HFFc6 (cell line): ENCODE results near the gene CCDC28A. TPM values are rescaled to one million over a fixed set of nuclear protein-coding genes. Genes with fewer than 3 reads are reported as not detected.

ENCODE experiments used
- DNase-seq: peaks from one replicate; pipeline ENCODE4 v3.0.0-alpha.2; 2018
- H3K27ac Mint-ChIP-seq: 2 replicates; pipeline ENCODE4 v1.8.0; 2020; ENCODE audit warnings: mild to moderate bottlenecking, mixed read lengths
- H3K27me3 Mint-ChIP-seq: 2 replicates; pipeline ENCODE4 v1.8.0; 2021; ENCODE audit warnings: mild to moderate bottlenecking, moderate library complexity, mixed read lengths; ENCODE audit not compliant: insufficient read depth
- H3K36me3 Mint-ChIP-seq: 2 replicates; pipeline ENCODE4 v1.8.0; 2021; ENCODE audit warnings: low read depth, mixed read lengths
- H3K4me1 Mint-ChIP-seq: 2 replicates; pipeline ENCODE4 v1.8.0; 2020; ENCODE audit warnings: low read depth, mixed read lengths
- H3K4me3 Mint-ChIP-seq: 2 replicates; pipeline ENCODE4 v1.8.0; 2020; ENCODE audit warnings: mild to moderate bottlenecking, moderate library complexity, mixed read lengths
- H3K9me3 Mint-ChIP-seq: 2 replicates; pipeline ENCODE4 v1.8.0; 2020; ENCODE audit warnings: mild to moderate bottlenecking, mixed read lengths
- total RNA-seq, 6 experiments: library from RNA; stranded (reverse); fragmentation: NEBNext Ultra II Directional; extraction: Animal tissue kit (Norgen Biotek cat#: 25700); gene quantifications; 2 replicates in 1 of 6; 3 replicates in 5 of 6; pipeline ENCODE4 v1.2.3, GENCODE V29; 2021
- TF ChIP-seq, protein P1 (sequence below): fragments of 200-600 bp; sonication (generic); IDR thresholded peaks from 2 replicates; pipeline ENCODE4 v1.5.0; 2021; ENCODE audit warnings: antibody characterized with exemption, mild to moderate bottlenecking

Gene CCDC28A
- total RNA-seq, 6 experiments from 2014 or later, result 7.9 to 11.4 (median 9.5) TPM

DNA sequence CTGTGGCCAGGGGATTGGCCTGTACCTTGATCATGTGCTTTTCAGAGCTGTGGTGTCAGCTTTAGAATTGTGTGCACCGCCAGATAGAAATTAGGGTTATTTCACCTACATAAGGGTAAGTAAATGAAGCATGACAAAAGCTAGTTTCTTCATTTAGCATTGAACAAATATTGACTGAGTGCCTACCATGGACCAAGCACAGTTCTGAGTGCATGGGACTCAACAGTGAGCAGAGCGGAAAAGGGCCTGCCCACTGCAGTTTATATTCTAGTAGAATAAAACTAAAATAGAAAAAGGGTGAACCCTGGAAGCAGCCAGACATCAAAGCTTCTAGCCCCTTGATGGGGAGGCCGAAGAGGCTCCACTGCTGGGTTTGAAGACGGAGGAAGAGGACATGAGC is 48.0 kb downstream of the CCDC28A start:
- H3K4me3 Mint-ChIP-seq, result no peak overlapping the region
- H3K9me3 Mint-ChIP-seq, result no peaks in the 10 kb centered on the region
- H3K36me3 Mint-ChIP-seq, result no peaks in the 10 kb centered on the region
- peaks cover 1% of the 10 kb centered on the region; the same call in 1 of the 2 replicates for H3K27me3 Mint-ChIP-seq
- no peak for DNase-seq
- peaks cover 44% of the 10 kb centered on the region for H3K4me1 Mint-ChIP-seq
- TF ChIP-seq, protein P1, sequence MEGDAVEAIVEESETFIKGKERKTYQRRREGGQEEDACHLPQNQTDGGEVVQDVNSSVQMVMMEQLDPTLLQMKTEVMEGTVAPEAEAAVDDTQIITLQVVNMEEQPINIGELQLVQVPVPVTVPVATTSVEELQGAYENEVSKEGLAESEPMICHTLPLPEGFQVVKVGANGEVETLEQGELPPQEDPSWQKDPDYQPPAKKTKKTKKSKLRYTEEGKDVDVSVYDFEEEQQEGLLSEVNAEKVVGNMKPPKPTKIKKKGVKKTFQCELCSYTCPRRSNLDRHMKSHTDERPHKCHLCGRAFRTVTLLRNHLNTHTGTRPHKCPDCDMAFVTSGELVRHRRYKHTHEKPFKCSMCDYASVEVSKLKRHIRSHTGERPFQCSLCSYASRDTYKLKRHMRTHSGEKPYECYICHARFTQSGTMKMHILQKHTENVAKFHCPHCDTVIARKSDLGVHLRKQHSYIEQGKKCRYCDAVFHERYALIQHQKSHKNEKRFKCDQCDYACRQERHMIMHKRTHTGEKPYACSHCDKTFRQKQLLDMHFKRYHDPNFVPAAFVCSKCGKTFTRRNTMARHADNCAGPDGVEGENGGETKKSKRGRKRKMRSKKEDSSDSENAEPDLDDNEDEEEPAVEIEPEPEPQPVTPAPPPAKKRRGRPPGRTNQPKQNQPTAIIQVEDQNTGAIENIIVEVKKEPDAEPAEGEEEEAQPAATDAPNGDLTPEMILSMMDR, result no peak
- no peak overlapping the region for H3K27ac Mint-ChIP-seq

DNA sequence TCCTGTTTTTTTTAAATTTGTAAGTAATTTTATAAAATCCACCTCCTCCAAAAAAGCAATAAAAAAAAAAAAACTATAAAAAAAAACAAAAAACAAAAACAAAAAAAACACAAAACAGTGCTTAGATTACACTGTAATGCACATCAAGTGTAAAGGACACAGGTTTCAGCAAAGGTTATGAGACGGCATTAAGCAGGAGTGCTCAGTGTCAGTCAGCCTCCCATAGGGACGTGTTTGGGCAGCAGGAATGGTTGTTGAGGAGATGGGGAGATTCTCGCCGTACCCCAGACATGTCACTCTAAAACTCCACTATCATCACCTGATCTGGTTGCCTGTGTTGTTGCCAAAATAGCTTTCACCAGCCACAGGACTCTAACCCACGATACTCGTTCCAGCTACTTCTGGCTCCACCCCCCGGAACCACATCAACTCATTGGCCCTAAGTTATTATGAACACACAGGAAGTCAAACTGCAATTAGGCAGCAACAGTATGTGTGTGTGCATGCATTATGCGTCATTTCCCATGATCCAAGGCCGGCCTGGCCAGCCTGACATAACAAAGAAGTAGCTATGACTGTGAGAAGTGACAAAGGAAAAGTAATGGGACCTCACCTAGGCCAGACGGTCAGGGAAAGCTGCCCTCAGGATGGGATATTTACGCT is 51.0 kb downstream of the CCDC28A start:
- Mint-ChIP-seq H3K9me3 (no peaks in the 10 kb centered on the region), H3K27ac (no peak overlapping the region), H3K4me1 (peaks cover 17% of the 10 kb centered on the region), H3K36me3 (no peaks in the 10 kb centered on the region), H3K4me3 (no peak overlapping the region), H3K27me3 (peaks cover 1% of the 10 kb centered on the region; the same call in 1 of the 2 replicates)
- TF ChIP-seq, protein P1, result no peak
- no peak for DNase-seq

DNA sequence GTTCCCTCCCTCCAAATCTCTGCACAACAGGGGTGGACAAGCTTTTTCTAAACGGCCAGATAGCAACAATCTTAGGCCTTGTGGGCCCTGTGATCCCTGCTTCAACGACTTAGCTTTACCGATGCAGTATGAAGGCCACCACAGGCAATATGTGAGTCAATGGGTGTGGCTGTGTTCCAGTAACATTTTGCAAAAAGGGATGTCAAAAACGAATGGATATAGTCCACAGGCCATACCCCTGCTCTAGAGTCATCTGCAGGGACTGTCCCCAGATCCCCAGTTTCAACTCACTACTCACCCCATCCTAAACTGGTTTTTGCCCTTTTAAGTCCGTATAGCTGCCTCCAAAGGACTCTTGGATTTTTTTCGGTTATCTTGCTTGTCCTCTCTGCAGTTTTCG is 56.7 kb downstream of the CCDC28A start:
- no peaks in the 10 kb centered on the region for H3K36me3 Mint-ChIP-seq
- peaks cover 8% of the 10 kb centered on the region for H3K27me3 Mint-ChIP-seq
- no peak overlapping the region for H3K4me3 Mint-ChIP-seq
- DNase-seq, result no peak
- no peaks in the 10 kb centered on the region for H3K9me3 Mint-ChIP-seq
- TF ChIP-seq, protein P1, result no peak
- H3K27ac Mint-ChIP-seq, result no peak overlapping the region
- H3K4me1 Mint-ChIP-seq, result no peaks in the 10 kb centered on the region

DNA sequence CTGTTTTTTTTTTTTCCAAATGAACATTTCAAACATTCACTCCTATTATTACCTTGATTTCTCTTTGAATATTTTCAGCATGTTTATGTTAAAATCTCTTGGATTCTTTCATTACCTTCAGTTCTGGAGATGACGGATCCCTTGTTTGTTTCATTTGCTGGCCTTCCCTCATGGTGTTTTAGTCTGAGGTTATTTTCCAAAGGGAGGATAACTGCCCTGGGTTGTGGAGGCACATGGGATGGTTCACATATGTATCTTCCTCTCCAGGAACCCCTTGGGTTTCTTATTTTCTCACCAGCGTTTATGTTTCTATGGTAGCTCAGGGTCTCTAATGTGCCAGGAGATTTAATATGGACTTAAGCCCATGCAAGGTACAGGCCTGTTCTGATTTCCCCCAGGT is 58.6 kb downstream of the CCDC28A start:
- Mint-ChIP-seq H3K27me3 (peaks cover 9% of the 10 kb centered on the region), H3K36me3 (no peaks in the 10 kb centered on the region), H3K27ac (no peak overlapping the region), H3K4me1 (no peaks in the 10 kb centered on the region), H3K9me3 (no peaks in the 10 kb centered on the region), H3K4me3 (no peak overlapping the region)
- DNase-seq, result no peak
- TF ChIP-seq, protein P1, result no peak

DNA sequence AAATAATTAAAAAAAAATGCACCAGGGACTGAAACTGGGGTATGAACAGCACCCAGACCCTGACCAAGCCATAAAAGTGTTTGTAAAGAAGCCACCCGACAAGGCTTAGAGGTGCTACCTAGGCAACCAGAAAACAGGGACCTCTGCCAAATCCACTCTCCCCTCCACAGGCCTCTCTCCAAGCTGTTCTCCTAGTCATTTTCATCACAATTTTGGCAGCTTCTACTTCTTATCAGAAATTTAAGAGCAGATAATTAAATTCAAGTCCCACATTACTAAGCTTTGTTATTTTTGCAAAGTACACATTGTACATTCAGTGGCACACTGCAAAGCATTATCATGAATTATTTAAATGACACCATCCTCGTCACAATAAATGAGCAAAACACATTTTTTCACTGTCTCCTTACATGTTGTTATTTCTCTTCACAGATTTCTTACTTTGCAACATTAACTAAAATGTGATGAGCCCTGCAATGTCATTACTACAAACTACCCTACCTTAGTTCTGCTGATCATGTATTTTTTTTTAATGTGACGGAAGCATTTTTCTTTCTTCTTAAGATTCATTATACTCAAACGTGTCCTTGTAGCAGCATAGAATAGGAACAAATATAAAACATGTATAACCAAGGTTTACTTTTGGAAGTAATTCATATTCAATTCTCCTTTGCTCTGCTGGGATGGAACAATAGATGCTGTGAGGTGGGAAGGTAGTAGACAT is 60.4 kb downstream of the CCDC28A start:
- no peaks in the 10 kb centered on the region for H3K36me3 Mint-ChIP-seq
- no peak overlapping the region for H3K4me3 Mint-ChIP-seq
- TF ChIP-seq, protein P1, result no peak
- no peak overlapping the region for H3K27ac Mint-ChIP-seq
- H3K9me3 Mint-ChIP-seq, result no peaks in the 10 kb centered on the region
- DNase-seq, result no peak
- H3K4me1 Mint-ChIP-seq, result no peaks in the 10 kb centered on the region
- H3K27me3 Mint-ChIP-seq, result peaks cover 11% of the 10 kb centered on the region
